ENCODE results near the gene FREM2. TPM values are rescaled to one million over a fixed set of nuclear protein-coding genes. Genes with fewer than 3 reads are reported as not detected.

The FREM2 gene
- total and polyA plus RNA-seq, 9 of the 15 experiments (the other 6 are each of a cell fraction or from before 2014, with no cell fraction given), result under 0.01 to 0.02 TPM; not detected in 7

- TF ChIP-seq KAT8 (IDR thresholded peaks at IDR 0.05; ENCODE audit: low read depth), result no peak
- no peak for TF ChIP-seq TAF1 (IDR thresholded peaks at IDR 0.05; ENCODE audit: control insufficient read depth, extremely low read depth, insufficient read depth, low read length, severe bottlenecking)
- no peak for TF ChIP-seq CSDE1 (IDR thresholded peaks at IDR 0.05)
- TF ChIP-seq KHSRP (IDR thresholded peaks at IDR 0.05), result no peak
- TF ChIP-seq ZNF274 (IDR thresholded peaks at IDR 0.05; ENCODE audit: borderline replicate concordance, low read depth, low read length), result no peak
- TF ChIP-seq ZBTB7A (IDR thresholded peaks at IDR 0.05; ENCODE audit: borderline replicate concordance, control insufficient read depth, low read depth, low read length), result no peak
Measured at GRCh38 chr13:38784036-38784880, 97.4 kb downstream of the FREM2 start (continued).

GRCh38 chr13:38785042-38785441 is 98.2 kb downstream of the FREM2 start:
- intact Hi-C loops (cut with micrococcal nuclease) (no loop called here), in situ Hi-C loops (cut with MboI) (no loop called here)
- FAIRE-seq (no peak), ATAC-seq (no peak), DNase-seq (ENCODE audit: extremely low read depth in 1 of 4, low spot score in 3 of 4) (no peak)
- Histone ChIP-seq H3K27ac (ENCODE audit: extremely low read depth, low read depth, low read length) (no peak overlapping the region), H3K27me3 (ENCODE audit: control insufficient read depth in 2 of 2, insufficient read depth in 2 of 2, low read length in 2 of 2) (no peaks in the 10 kb centered on the region), H3K79me2 (ENCODE audit: control insufficient read depth, insufficient read depth, low read length) (no peaks in the 10 kb centered on the region), H3K4me2 (ENCODE audit: insufficient read depth, low read length) (no peak overlapping the region), H3K4me1 (replicated peaks in 1 of 2; ENCODE audit: control insufficient read depth in 2 of 2, insufficient read depth in 2 of 2, low read length in 2 of 2) (no peaks in the 10 kb centered on the region), H3K9ac (ENCODE audit: insufficient read depth in 1 of 2, low read depth in 2 of 2, low read length in 2 of 2) (no peak overlapping the region), H4K20me1 (replicated peaks; ENCODE audit: control insufficient read depth, insufficient read depth, low read length) (no peaks in the 10 kb centered on the region), H2AFZ (ENCODE audit: low read depth, low read length) (no peak overlapping the region), H3K9me3 (replicated peaks; ENCODE audit: control insufficient read depth, insufficient read depth, low read depth, low read length) (no peaks in the 10 kb centered on the region), H3K9me1 (ENCODE audit: control insufficient read depth, insufficient read depth, low read length) (no peaks in the 10 kb centered on the region), H3K36me3 (ENCODE audit: control insufficient read depth, insufficient read depth, low read length) (no peaks in the 10 kb centered on the region), H3K4me3 (no peak overlapping the region)
- CTCF ChIA-PET (ENCODE audit: low intra/inter-chr PET ratio), result no interaction called here
- no TSS peak for BruUV-seq (replicated peaks)
- WGBS (ENCODE audit: insufficient coverage, low coverage, missing lambda C conversion rate), result 0% methylated on average over 2 of the region's 2 CpGs
- POLR2A ChIA-PET, result no interaction called here
- TF ChIP-seq MBD1 (CRISPR knock-in tag; IDR thresholded peaks at IDR 0.05) (no peak), SAP30 (IDR thresholded peaks at IDR 0.05; ENCODE audit: borderline replicate concordance, insufficient read depth, low read depth, low read length, poor library complexity, severe bottlenecking) (no peak), HDAC2 (IDR thresholded peaks at IDR 0.05) (no peak), ZBTB11 (CRISPR knock-in tag; IDR thresholded peaks at IDR 0.05) (no peak), HMGN3 (IDR thresholded peaks at IDR 0.05; ENCODE audit: borderline replicate concordance, extremely low read depth, insufficient read length, low read depth, low read length) (no peak), PATZ1 (CRISPR knock-in tag; IDR thresholded peaks at IDR 0.05; ENCODE audit: borderline replicate concordance) (no peak)
